Gastrocnemius medialis (tissue), 4 donors: ENCODE data around the gene SNRPD3.

ENCODE experiments used
- CTCF ChIP-seq, 5 experiments: fragments of 450-650 bp in 3 of 5; fragments of 200-600 bp in 2 of 5; sonication (generic) in 2 of 5; IDR thresholded peaks in 4 of 5; conservative IDR thresholded peaks in 1 of 5; 1 replicate in 4 of 5; 2 replicates in 1 of 5; pipeline ENCODE4 v1.5.1; 2016 to 2019; ENCODE audit warnings: antibody characterized with exemption in 5 of 5, mild to moderate bottlenecking in 3 of 5, moderate library complexity in 3 of 5
- POLR2A ChIP-seq, 2 donors: fragments of 450-650 bp; IDR thresholded peaks; one replicate each; pipeline ENCODE4 v1.6.1; 2017; ENCODE audit warnings: antibody characterized with exemption in 2 of 2, mild to moderate bottlenecking in 2 of 2, moderate library complexity in 2 of 2

- TF ChIP-seq CTCF (IDR thresholded peaks at IDR 0.05 in 4 of 5, conservative IDR thresholded peaks at IDR 0.05 in 1 of 5) (no peak), POLR2A (IDR thresholded peaks at IDR 0.05) (no peak)
These were observed 24.5 kb downstream of the SNRPD3 start for GRCh38 chr22:24580276-24580675.
